Spinal cord (tissue), 10 donors: ENCODE measurements around the gene ADGRB2. TPM values are rescaled to one million over a fixed set of nuclear protein-coding genes. Genes with fewer than 3 reads are reported as not detected.
A peak's percentile ranks its signal among the peaks of the same experiment; 100 is the strongest.

Experiments used
- DNase-seq, 6 donors: peaks; one replicate each; pipeline versions ENCODE4 v3.0.0 to v3.0.0-alpha.2; 2013 to 2015; ENCODE audit warnings: low spot score in 6 of 6, low read depth in 4 of 6
- H3K27ac ChIP-seq: one replicate; pipeline ENCODE4 v1.5.1; 2013; ENCODE audit warnings: low read depth, low read length, control low read depth
- H3K27me3 ChIP-seq: one replicate; pipeline ENCODE4 v1.6.1; 2013; ENCODE audit warnings: low read length; ENCODE audit not compliant: control insufficient read depth, insufficient read depth
- H3K36me3 ChIP-seq: one replicate; pipeline ENCODE4 v1.6.1; 2013; ENCODE audit warnings: low read length; ENCODE audit not compliant: control insufficient read depth, insufficient read depth
- H3K4me1 ChIP-seq: one replicate; pipeline ENCODE4 v1.6.1; 2013; ENCODE audit warnings: low read length; ENCODE audit not compliant: control insufficient read depth, insufficient read depth
- H3K4me3 ChIP-seq: one replicate; pipeline ENCODE4 v1.5.1; 2013; ENCODE audit warnings: low read depth, low read length, control low read depth
- H3K9me3 ChIP-seq: one replicate; pipeline ENCODE4 v1.6.1; 2013; ENCODE audit warnings: low read length; ENCODE audit not compliant: control insufficient read depth, insufficient read depth
- WGBS: methylation state at CpG from one replicate; pipeline ENCODE4 v1.1.5; 2013; ENCODE audit warnings: missing lambda C conversion rate; ENCODE audit not compliant: insufficient coverage; 5-methylcytosine and 5-hydroxymethylcytosine counted together
- polyA plus RNA-seq, 2 donors: library from polyadenylated mRNA; unstranded; fragments of 120-200 nt; gene quantifications; one replicate each; pipeline ENCODE4 v1.2.1, GENCODE V29; 2013; ENCODE audit not compliant: insufficient read length in 2 of 2
- total RNA-seq, 2 donors: library from RNA; depleted of rRNA in 1 of 2; stranded (reverse); fragments of 120-200 nt in 1 of 2; fragments of >200 nt in 1 of 2; gene quantifications; one replicate each; pipeline versions ENCODE4 v1.2.3 to v1.2.4, GENCODE V29; 2013 to 2014
- donor health status: healthy.

ADGRB2 gene
- total and polyA plus RNA-seq, 4 donors, result 37.7 to 142 (median 89.5) TPM

- H3K27me3 ChIP-seq, result peaks cover 21% of the 10 kb centered on the region
- WGBS, result 84% methylated on average over 2 of the region's 2 CpGs
- DNase-seq, result no peak
- H3K36me3 ChIP-seq, result no peaks in the 10 kb centered on the region
- peaks cover 63% of the 10 kb centered on the region for H3K4me1 ChIP-seq
- H3K4me3 ChIP-seq, result no peak overlapping the region
- no peaks in the 10 kb centered on the region for H3K9me3 ChIP-seq
- H3K27ac ChIP-seq, result no peak overlapping the region
Measured at GRCh38 chr1:31768407-31768907, 4.3 kb upstream of the ADGRB2 start.

- Histone ChIP-seq H3K4me3 (no peak overlapping the region), H3K9me3 (no peaks in the 10 kb centered on the region), H3K27me3 (peaks cover 10% of the 10 kb centered on the region), H3K4me1 (peaks cover 63% of the 10 kb centered on the region), H3K36me3 (no peaks in the 10 kb centered on the region), H3K27ac (no peak overlapping the region)
- WGBS, result 61% methylated on average over 5 of the region's 7 CpGs
- DNase-seq, result no peak
Measured at GRCh38 chr1:31767225-31767624, 3.1 kb upstream of the ADGRB2 start.

GRCh38 chr1:31765516-31765915 lies 1.4 kb upstream of the ADGRB2 start:
- Histone ChIP-seq H3K4me3 (no peak overlapping the region), H3K27ac (no peak overlapping the region), H3K27me3 (peaks cover 2% of the 10 kb centered on the region), H3K9me3 (no peaks in the 10 kb centered on the region), H3K4me1 (peaks cover 63% of the 10 kb centered on the region), H3K36me3 (no peaks in the 10 kb centered on the region)
- peak in 1 of 6 donors; percentile 34 for DNase-seq
- 89% methylated on average over 4 of the region's 6 CpGs for WGBS

GRCh38 chr1:31765041-31765467 lies 914 bp upstream of the ADGRB2 start:
- H3K27ac ChIP-seq, result no peak overlapping the region
- H3K4me3 ChIP-seq, result no peak overlapping the region
- H3K4me1 ChIP-seq, result peaks cover 63% of the 10 kb centered on the region
- no peaks in the 10 kb centered on the region for H3K36me3 ChIP-seq
- WGBS, result 8% methylated on average over 4 of the region's 5 CpGs
- peaks cover 2% of the 10 kb centered on the region for H3K27me3 ChIP-seq
- no peaks in the 10 kb centered on the region for H3K9me3 ChIP-seq
- DNase-seq, result peak in 2 of 6 donors; percentile 90 to 91

- peak overlapping the region; percentile 71 for H3K4me3 ChIP-seq
- no peaks in the 10 kb centered on the region for H3K27me3 ChIP-seq
- H3K4me1 ChIP-seq, result peaks cover 65% of the 10 kb centered on the region
- H3K9me3 ChIP-seq, result no peaks in the 10 kb centered on the region
- H3K27ac ChIP-seq, result peak overlapping the region; percentile 78
- no peak for DNase-seq
- H3K36me3 ChIP-seq, result no peaks in the 10 kb centered on the region
- under 1% methylated on average over 93 of the region's 93 CpGs for WGBS
Measured at GRCh38 chr1:31763671-31764311, 349 bp downstream of the ADGRB2 start.

DNA sequence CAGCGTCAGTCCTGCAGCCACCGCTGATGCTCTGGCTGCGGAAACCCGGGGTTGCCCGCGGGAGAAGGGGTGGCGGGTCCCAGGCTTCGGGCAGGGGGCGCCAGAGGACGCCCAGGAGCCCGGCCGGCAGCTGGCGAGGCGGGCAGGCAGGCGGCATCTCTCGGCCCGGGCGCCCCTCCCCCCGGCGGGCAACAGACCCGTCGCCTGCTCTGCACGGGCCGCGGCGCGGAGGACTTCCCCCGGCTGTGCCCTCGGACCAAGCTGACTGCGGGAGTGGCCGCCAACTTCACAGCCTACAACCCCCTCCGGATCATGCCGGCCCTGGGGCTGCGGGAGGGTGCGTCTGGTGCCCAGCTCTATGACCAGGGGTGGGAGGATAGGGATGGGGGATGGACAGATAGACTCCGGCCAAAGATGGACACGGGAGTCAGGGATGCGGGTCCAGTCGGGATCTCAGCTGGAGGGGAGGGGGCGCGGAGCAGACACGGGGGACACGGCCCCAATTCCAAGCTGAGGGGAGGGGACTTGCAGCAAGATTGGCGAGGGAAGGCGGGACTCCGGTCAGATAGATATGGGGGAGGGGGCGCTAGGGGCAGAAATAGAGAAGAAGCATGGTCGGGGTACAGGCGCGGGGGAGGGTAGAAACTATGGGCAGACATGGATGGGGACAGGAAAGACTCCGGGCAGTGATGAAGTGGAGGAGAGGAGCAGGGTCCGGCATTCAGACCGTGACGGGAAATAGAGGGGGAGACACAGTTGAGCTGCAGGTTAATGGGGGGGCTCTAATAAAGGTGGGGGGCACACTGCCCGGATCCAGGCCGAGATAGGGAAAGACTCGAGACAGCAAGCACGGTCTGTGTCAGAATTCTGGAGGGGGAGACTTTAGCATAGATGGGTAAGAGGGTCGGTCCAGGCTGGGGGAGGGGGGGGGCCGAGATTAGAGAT lies 1.1 kb downstream of the ADGRB2 start:
- no peaks in the 10 kb centered on the region for H3K27me3 ChIP-seq
- H3K36me3 ChIP-seq, result peaks cover 3% of the 10 kb centered on the region
- peak in 3 of 6 donors; percentile 74 to 93 (median 91) for DNase-seq
- H3K27ac ChIP-seq, result peak overlapping the region; percentile 78
- peaks cover 73% of the 10 kb centered on the region for H3K4me1 ChIP-seq
- peak overlapping the region; percentile 71 for H3K4me3 ChIP-seq
- H3K9me3 ChIP-seq, result no peaks in the 10 kb centered on the region
- under 1% methylated on average over 59 of the region's 60 CpGs for WGBS

- DNase-seq, result no peak
- Histone ChIP-seq H3K9me3 (no peaks in the 10 kb centered on the region), H3K27me3 (no peaks in the 10 kb centered on the region), H3K27ac (no peak overlapping the region), H3K4me1 (peaks cover 74% of the 10 kb centered on the region), H3K36me3 (peaks cover 6% of the 10 kb centered on the region), H3K4me3 (peak overlapping the region; percentile 71)
- WGBS, result 27% methylated on average over 7 of the region's 7 CpGs
Measured at GRCh38 chr1:31762323-31762722, 1.8 kb downstream of the ADGRB2 start.

DNA sequence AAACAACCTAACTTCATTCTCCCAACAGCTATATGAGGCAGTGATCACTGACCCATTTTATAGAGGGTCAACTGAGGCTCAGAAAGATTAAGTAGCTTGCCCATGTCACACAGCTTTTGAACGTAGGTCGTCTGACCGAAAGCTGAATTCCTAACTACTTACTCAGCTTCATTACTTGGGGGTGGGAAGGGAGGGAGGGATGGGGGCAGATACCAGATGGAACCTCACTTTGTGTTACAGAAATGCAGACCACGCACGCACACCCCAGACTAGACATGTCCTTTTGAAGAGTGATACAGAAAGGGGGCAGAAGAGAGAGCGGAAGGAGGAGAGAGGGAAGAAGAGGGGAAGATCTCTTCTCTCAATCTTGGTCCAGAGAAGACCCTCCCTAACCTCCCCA lies 2.3 kb downstream of the ADGRB2 start:
- H3K4me3 ChIP-seq, result peak overlapping the region; percentile 71
- H3K9me3 ChIP-seq, result no peaks in the 10 kb centered on the region
- H3K27ac ChIP-seq, result no peak overlapping the region
- H3K36me3 ChIP-seq, result peaks cover 6% of the 10 kb centered on the region
- no peaks in the 10 kb centered on the region for H3K27me3 ChIP-seq
- peaks cover 74% of the 10 kb centered on the region for H3K4me1 ChIP-seq
- no peak for DNase-seq
- no CpG with 5 or more reads among the region's 6 CpGs for WGBS

DNA sequence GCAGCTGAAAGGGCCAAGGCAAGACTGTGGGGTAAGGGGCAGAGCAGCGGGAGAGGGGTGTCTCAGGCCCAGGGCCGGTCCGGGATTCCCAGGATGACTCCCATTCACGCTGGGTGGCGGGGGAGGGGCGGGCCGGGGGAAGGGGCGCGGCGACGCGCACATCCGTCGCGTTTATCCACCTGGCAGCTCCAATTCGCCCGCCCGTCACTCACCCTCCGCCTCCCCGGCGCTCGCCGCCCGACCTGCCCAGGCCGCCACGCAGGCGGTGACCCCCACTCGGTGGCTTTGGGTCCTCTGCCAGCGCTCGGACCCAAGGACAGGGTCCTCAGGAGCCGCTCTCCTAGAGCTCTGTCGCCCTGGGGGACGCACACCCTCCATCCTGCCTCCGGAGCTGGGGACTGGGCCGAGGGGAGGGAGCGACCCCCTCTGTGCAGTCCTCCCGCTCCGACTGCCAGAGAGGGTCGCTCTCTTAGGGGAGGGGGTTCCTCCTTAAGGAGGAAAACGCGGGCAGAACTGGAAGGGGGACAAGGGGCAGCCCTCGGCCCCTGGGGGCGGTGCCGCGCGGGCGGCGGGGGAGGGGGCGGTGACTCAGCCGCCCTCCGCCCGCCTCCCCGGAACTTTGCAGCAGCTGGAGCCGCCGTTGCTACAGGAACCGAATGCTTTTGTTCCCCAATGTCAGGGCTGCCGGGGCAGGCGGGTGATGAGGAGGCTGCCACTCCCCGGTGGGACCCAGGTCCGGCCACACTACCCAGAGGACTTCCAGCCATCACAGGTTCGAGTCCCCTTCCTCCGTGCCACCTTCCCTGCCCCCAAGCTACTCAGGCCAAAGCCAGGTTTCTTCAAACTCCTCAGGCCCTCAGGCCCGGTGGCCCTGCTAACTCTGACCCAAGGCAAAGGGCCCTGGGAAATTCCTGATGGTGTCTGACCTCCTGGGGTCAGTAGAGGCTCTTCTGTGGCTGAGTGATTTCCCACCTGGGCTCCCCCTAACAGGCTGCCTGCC lies 3.4 kb downstream of the ADGRB2 start:
- DNase-seq, result peak in 2 of 6 donors; percentile 80 to 84
- no peaks in the 10 kb centered on the region for H3K27me3 ChIP-seq
- peaks cover 73% of the 10 kb centered on the region for H3K4me1 ChIP-seq
- peak overlapping the region; percentile 76 for H3K27ac ChIP-seq
- peaks cover 16% of the 10 kb centered on the region for H3K36me3 ChIP-seq
- 1% methylated on average over 59 of the region's 63 CpGs for WGBS
- no peaks in the 10 kb centered on the region for H3K9me3 ChIP-seq
- H3K4me3 ChIP-seq, result peak overlapping the region; percentile 54
